ENCODE data around the gene IL17RA.
"Not testable (repeated sequence)": the region's sequence is repeated elsewhere in the genome, so short reads cannot be mapped to it uniquely, and the experiment has no call there.

Gene IL17RA

DNA sequence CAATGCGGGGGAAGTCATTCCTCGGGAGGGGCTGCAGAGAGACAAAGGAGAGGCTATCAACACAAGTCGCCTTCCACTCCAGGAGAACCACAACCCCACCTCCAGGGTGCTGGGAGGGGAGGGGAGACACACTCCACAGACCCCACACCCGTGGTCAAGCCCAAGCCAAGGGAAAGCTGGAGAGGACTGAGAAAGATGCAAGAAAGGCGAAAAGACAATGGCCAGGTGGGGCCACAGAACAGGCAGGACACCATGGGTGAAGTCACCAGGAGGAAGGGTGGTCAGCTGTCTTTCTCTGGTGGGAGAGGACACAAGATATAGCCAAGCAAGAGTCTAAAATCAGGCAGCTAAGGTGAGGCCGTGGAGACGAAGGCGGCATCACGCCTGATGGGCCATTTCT lies 58.3 kb downstream of the IL17RA start:
- ATAC-seq (no peak), DNase-seq (ENCODE audit: low spot score in 2 of 2) (no peak)
- Mint-ChIP-seq H3K9me3 (no peaks in the 10 kb centered on the region), H3K36me3 (peaks cover 75% of the 10 kb centered on the region), H3K27ac (no peak overlapping the region), H3K4me1 (peaks cover 7% of the 10 kb centered on the region), H3K4me3 (no peak overlapping the region)

- Mint-ChIP-seq H3K36me3 (peaks cover 75% of the 10 kb centered on the region), H3K4me3 (no peak overlapping the region), H3K27ac (no peak overlapping the region), H3K4me1 (peaks cover 7% of the 10 kb centered on the region), H3K9me3 (no peaks in the 10 kb centered on the region)
- DNase-seq (ENCODE audit: low spot score in 2 of 2) = no peak
- ATAC-seq = no peak
These were observed 59.0 kb downstream of the IL17RA start for GRCh38 chr22:17143826-17144225.

GRCh38 chr22:17145021-17145680 lies 60.4 kb downstream of the IL17RA start:
- peaks cover 71% of the 10 kb centered on the region for H3K36me3 Mint-ChIP-seq
- no peak overlapping the region for H3K4me3 Mint-ChIP-seq
- no peaks in the 10 kb centered on the region for H3K9me3 Mint-ChIP-seq
- DNase-seq (ENCODE audit: low spot score in 2 of 2) (no peak), ATAC-seq (no peak)
- H3K27ac Mint-ChIP-seq = no peak overlapping the region
- H3K4me1 Mint-ChIP-seq = peaks cover 7% of the 10 kb centered on the region

GRCh38 chr22:17147458-17147857 lies 62.7 kb downstream of the IL17RA start:
- Mint-ChIP-seq H3K36me3 (peaks cover 60% of the 10 kb centered on the region), H3K27ac (peak overlapping the region; percentile 67), H3K4me1 (peaks cover 15% of the 10 kb centered on the region)
- H3K4me3 Mint-ChIP-seq; H3K9me3 Mint-ChIP-seq; DNase-seq (ENCODE audit: low spot score in 2 of 2); ATAC-seq: not testable (repeated sequence)

GRCh38 chr22:17149076-17149815 lies 64.4 kb downstream of the IL17RA start:
- no peak for DNase-seq (ENCODE audit: low spot score in 2 of 2)
- no peaks in the 10 kb centered on the region for H3K9me3 Mint-ChIP-seq
- no peak overlapping the region for H3K27ac Mint-ChIP-seq
- no peak for ATAC-seq
- peaks cover 23% of the 10 kb centered on the region for H3K4me1 Mint-ChIP-seq
- no peak overlapping the region for H3K4me3 Mint-ChIP-seq
- peaks cover 51% of the 10 kb centered on the region for H3K36me3 Mint-ChIP-seq

- Mint-ChIP-seq H3K4me3 (no peak overlapping the region), H3K9me3 (no peaks in the 10 kb centered on the region), H3K36me3 (peaks cover 42% of the 10 kb centered on the region), H3K27ac (no peak overlapping the region), H3K4me1 (peaks cover 30% of the 10 kb centered on the region)
- no peak for DNase-seq (ENCODE audit: low spot score in 2 of 2)
- no peak for ATAC-seq
These were observed 67.5 kb downstream of the IL17RA start for GRCh38 chr22:17152340-17152739.

GRCh38 chr22:17152971-17153370 lies 68.2 kb downstream of the IL17RA start:
- Mint-ChIP-seq H3K27ac (no peak overlapping the region), H3K9me3 (no peaks in the 10 kb centered on the region), H3K4me3 (no peak overlapping the region), H3K4me1 (peaks cover 24% of the 10 kb centered on the region), H3K36me3 (peaks cover 41% of the 10 kb centered on the region)
- DNase-seq (ENCODE audit: low spot score in 2 of 2) (no peak), ATAC-seq (no peak)

DNA sequence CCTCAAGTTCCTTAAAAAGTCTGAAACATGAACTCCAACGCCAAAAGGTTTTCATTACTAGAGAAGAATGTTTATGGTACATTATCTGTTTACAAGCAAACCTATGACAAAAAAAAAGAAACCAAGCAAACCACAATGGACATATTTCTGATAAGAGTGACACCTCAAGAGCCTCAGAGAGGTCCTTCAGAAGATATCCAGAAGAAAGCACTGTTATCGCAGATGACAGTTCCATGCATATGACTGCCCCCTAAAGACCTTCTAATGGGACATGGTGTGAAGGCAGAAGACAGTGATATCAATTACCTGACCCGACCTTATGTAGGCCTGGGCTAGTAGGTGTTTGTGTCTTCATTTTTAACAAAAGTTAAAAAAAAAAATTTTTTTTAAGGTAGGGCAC lies 71.1 kb downstream of the IL17RA start:
- no peak for DNase-seq (ENCODE audit: low spot score in 2 of 2)
- peaks cover 30% of the 10 kb centered on the region for H3K4me1 Mint-ChIP-seq
- no peak for ATAC-seq
- H3K4me3 Mint-ChIP-seq = peak overlapping the region; percentile 79
- H3K36me3 Mint-ChIP-seq = peaks cover 38% of the 10 kb centered on the region
- no peak overlapping the region for H3K27ac Mint-ChIP-seq
- no peaks in the 10 kb centered on the region for H3K9me3 Mint-ChIP-seq

GRCh38 chr22:17157714-17158113 lies 72.9 kb downstream of the IL17RA start:
- Mint-ChIP-seq H3K9me3 (no peaks in the 10 kb centered on the region), H3K4me1 (peaks cover 20% of the 10 kb centered on the region), H3K4me3 (peak overlapping the region; percentile 79), H3K27ac (no peak overlapping the region), H3K36me3 (peaks cover 32% of the 10 kb centered on the region)
- ATAC-seq (no peak), DNase-seq (ENCODE audit: low spot score in 2 of 2) (no peak)

DNA sequence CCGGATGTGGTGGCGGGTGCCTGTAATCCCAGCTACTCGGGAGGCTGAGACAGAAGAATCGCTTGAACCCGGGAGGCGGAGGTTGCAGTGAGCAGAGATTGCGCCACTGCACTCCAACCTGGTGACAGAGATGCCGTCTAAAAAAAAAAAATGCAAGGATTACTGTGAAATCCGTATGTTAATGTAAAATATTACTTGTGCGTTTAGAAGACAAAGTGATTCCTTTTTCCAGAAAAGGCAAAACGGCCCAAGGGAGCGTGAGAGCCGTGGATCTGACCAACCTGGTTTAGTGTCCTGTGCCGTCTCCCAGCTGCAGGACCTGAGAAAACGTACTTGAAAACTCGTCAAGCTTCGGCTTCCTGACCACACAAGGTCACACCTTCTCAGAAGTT lies 73.4 kb downstream of the IL17RA start:
- Mint-ChIP-seq H3K36me3 (peaks cover 32% of the 10 kb centered on the region), H3K9me3 (no peaks in the 10 kb centered on the region), H3K27ac (peak overlapping the region; percentile 87), H3K4me3 (peak overlapping the region; percentile 79), H3K4me1 (peaks cover 19% of the 10 kb centered on the region)
- DNase-seq (ENCODE audit: low spot score in 2 of 2) (no peak), ATAC-seq (no peak)

DNA sequence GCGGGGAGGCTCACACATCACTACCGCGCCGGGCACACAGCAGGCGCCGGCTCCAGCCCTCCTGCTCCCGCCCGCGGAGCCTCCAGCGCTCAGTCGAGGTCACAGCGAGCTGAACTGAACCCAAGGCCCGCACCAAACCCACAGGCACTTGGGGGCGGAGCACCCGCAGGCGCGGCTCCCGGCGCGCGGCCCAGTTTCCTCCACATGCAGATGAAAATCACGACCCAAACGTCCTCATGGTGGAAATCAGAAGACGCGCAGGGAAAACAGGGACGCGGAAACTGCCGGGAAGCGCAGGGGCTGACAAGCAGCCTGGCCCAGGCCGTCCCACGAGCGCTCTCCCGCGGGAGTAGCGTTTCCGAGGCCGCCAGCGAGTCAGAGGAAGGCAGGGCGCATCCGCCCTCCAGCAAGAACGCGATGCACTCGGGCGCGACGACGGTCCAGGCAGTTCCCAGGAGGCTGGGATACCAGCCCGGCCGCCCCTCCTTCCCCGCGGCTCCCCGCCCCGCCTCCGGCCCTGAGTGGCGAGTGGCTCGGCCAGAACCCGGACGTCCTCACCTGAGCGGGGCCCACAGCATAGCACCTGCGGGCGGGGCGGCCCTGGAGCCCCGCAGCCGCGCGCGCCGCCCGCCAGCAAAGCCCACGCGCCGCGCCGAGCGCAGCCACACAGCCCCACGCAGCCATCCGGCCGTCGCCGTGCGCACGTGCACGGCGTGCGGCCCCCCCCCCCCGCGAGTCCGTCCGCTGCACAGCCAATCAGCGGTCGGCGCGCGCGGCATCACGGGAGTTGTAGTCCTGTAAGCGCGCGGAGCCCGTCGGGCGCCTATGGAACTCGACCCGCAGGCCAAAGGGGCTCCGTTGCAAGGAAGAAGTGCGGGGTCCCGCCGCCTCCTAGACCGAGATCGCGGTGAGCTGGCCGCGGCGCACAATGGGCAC lies 74.0 kb downstream of the IL17RA start, which contains the start of gene HDHD5:
Gene HDHD5, minus strand, starts transcription at position 710 of the 936 bp plus-strand sequence. Its CDS starts 26 bp downstream, at position 684.
- peak; percentile 91 for ATAC-seq
- H3K27ac Mint-ChIP-seq = peak within 1 kb of the TSS; percentile 87
- H3K4me1 Mint-ChIP-seq = peaks cover 15% of the 10 kb centered on the region
- peaks cover 26% of the 10 kb centered on the region for H3K36me3 Mint-ChIP-seq
- peak; percentile 77 to 89 for DNase-seq (ENCODE audit: low spot score in 2 of 2)
- H3K9me3 Mint-ChIP-seq = no peaks in the 10 kb centered on the region
- peak within 1 kb of the TSS; percentile 79 for H3K4me3 Mint-ChIP-seq

DNA sequence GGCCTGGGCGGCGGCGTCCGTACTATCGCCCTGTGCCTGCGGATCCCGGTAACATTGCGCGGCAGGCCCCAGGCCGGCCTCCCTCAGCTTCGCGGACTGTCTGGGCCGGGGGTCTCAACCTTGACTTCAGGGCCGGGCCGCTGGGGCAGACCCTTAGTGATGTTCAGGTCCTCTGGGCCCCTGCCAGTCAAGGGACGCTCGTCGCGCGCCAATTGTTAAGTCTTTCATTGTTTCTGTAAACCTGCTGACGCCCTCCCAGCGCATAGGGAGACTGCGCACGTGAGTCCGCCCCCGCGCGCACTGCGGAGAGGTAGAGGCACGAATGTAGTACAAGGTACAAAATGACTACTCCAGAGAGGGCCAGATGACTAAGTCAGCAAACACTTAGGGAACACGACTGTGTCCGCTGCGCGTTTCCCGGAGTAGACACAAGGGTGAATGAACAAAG lies 74.7 kb downstream of the IL17RA start:
- H3K9me3 Mint-ChIP-seq = no peaks in the 10 kb centered on the region
- peaks cover 15% of the 10 kb centered on the region for H3K4me1 Mint-ChIP-seq
- H3K27ac Mint-ChIP-seq = peak overlapping the region; percentile 87
- peaks cover 26% of the 10 kb centered on the region for H3K36me3 Mint-ChIP-seq
- DNase-seq (ENCODE audit: low spot score in 2 of 2) = peak; percentile 35 to 79
- peak overlapping the region; percentile 79 for H3K4me3 Mint-ChIP-seq
- ATAC-seq = peak; percentile 67

GRCh38 chr22:17161991-17162390 lies 77.2 kb downstream of the IL17RA start:
- DNase-seq (ENCODE audit: low spot score in 2 of 2) = no peak
- no peak overlapping the region for H3K4me3 Mint-ChIP-seq
- no peak for ATAC-seq
- H3K4me1 Mint-ChIP-seq = peaks cover 6% of the 10 kb centered on the region
- H3K27ac Mint-ChIP-seq = no peak overlapping the region
- no peaks in the 10 kb centered on the region for H3K9me3 Mint-ChIP-seq
- H3K36me3 Mint-ChIP-seq = peaks cover 15% of the 10 kb centered on the region

- no peak for DNase-seq (ENCODE audit: low spot score in 2 of 2)
- Mint-ChIP-seq H3K9me3 (no peaks in the 10 kb centered on the region), H3K36me3 (peaks cover 15% of the 10 kb centered on the region), H3K27ac (no peak overlapping the region), H3K4me3 (no peak overlapping the region), H3K4me1 (peaks cover 6% of the 10 kb centered on the region)
- ATAC-seq = no peak
These were observed 77.9 kb downstream of the IL17RA start for GRCh38 chr22:17162731-17163130.

GRCh38 chr22:17164392-17165024 lies 79.7 kb downstream of the IL17RA start:
- ATAC-seq = no peak

More at GRCh38 chr22:17164392-17165024, 79.7 kb downstream of the IL17RA start:
- Mint-ChIP-seq H3K4me1 (peaks cover 5% of the 10 kb centered on the region), H3K36me3 (peaks cover 8% of the 10 kb centered on the region), H3K4me3 (no peak overlapping the region), H3K27ac (no peak overlapping the region), H3K9me3 (no peaks in the 10 kb centered on the region)
- DNase-seq (ENCODE audit: low spot score in 2 of 2) = no peak
